PC-9 (cell line): ENCODE measurements around the gene OSBPL10. TPM values are rescaled to one million over a fixed set of nuclear protein-coding genes. Genes with fewer than 3 reads are reported as not detected.

ENCODE experiments used
- BruUV-seq: library from RNA; stranded (reverse); fragments of 400-500 nt; replicated peaks from 2 replicates; lab custom pipeline; 2021; lab: Mats Ljungman, UMichigan
- CTCF ChIA-PET: fragments of 300-600 bp; sonication (Branson Sonifier 250); formaldehyde crosslinking; loops from one replicate; lab custom pipeline; 2022; ENCODE audit warnings: antibody characterized with exemption; lab: Charles Lee
- POLR2A ChIA-PET: fragments of 300-600 bp; sonication (Branson Sonifier 250); formaldehyde crosslinking; loops from one replicate; lab custom pipeline; 2022; ENCODE audit warnings: antibody characterized with exemption; ENCODE audit not compliant: unreplicated experiment; lab: Charles Lee
- DNase-seq, 2 experiments: peaks; one replicate each; pipeline versions ENCODE4 v3.0.0 to v3.0.0-alpha.2; 2015 to 2022; ENCODE audit warnings: mixed read lengths in 1 of 2
- H2AFZ ChIP-seq: fragments of 200-600 bp; sonication (generic); 2 replicates; pipeline ENCODE4 v1.8.1; 2017; ENCODE audit warnings: antibody characterized with exemption
- H3F3A ChIP-seq: fragments of 200-600 bp; sonication (generic); 2 replicates; pipeline ENCODE4 v1.8.1; 2017; ENCODE audit warnings: antibody characterized with exemption, mild to moderate bottlenecking, low read depth; ENCODE audit not compliant: insufficient read depth
- H3K27ac ChIP-seq: fragments of 200-600 bp; sonication (generic); 2 replicates; pipeline ENCODE4 v1.6.1; 2016; ENCODE audit warnings: mixed run types
- H3K27me3 ChIP-seq: fragments of 200-600 bp; sonication (generic); 2 replicates; pipeline ENCODE4 v1.6.1; 2016; ENCODE audit warnings: low read depth, mixed run types; ENCODE audit not compliant: insufficient read depth
- H3K36me3 ChIP-seq: fragments of 200-600 bp; sonication (generic); 2 replicates; pipeline ENCODE4 v1.6.1; 2016; ENCODE audit warnings: low read depth, mixed run types
- H3K4me1 ChIP-seq: fragments of 200-600 bp; sonication (generic); replicated peaks from 2 replicates; pipeline ENCODE4 v1.6.1; 2016; ENCODE audit warnings: mixed run types; ENCODE audit not compliant: insufficient read depth
- H3K4me2 ChIP-seq: fragments of 200-600 bp; sonication (generic); 2 replicates; pipeline ENCODE4 v1.6.1; 2017; ENCODE audit warnings: mixed run types
- H3K4me3 ChIP-seq: fragments of 200-600 bp; sonication (generic); 2 replicates; pipeline ENCODE4 v1.6.1; 2016; ENCODE audit warnings: mixed run types
- H3K79me2 ChIP-seq: fragments of 200-600 bp; sonication (generic); 2 replicates; pipeline ENCODE4 v1.6.1; 2017; ENCODE audit warnings: low read depth, mixed run types
- H3K9me2 ChIP-seq: fragments of 200-600 bp; sonication (generic); 2 replicates; pipeline ENCODE4 v1.8.1; 2017; ENCODE audit warnings: mild to moderate bottlenecking; ENCODE audit not compliant: insufficient read depth
- H3K9me3 ChIP-seq: fragments of 200-600 bp; sonication (generic); 2 replicates; pipeline ENCODE4 v1.8.1; 2016; ENCODE audit warnings: low read depth; ENCODE audit not compliant: insufficient read depth
- H4K20me1 ChIP-seq: fragments of 200-600 bp; sonication (generic); 2 replicates; pipeline ENCODE4 v1.8.1; 2017; ENCODE audit not compliant: insufficient read depth
- CTCF ChIP-seq: fragments of 200-600 bp; sonication (generic); conservative IDR thresholded peaks from 2 replicates; pipeline ENCODE4 v1.6.1; 2017; ENCODE audit warnings: mixed run types, antibody characterized with exemption, mild to moderate bottlenecking, moderate library complexity
- EZH2 ChIP-seq: fragments of 200-600 bp; sonication (generic); IDR thresholded peaks from 2 replicates; pipeline ENCODE4 v1.8.0; 2017; ENCODE audit warnings: antibody characterized with exemption, low read depth
- intact Hi-C: fragments of 100-400 bp; cut with micrococcal nuclease; formaldehyde crosslinking; loops from one replicate; pipeline ENCODE4 v1.10.0; 2022; ENCODE audit not compliant: unreplicated experiment
- total RNA-seq: library from RNA; stranded (reverse); gene quantifications from 2 replicates; pipeline ENCODE4 v1.2.3, GENCODE V29; 2021

OSBPL10 gene
- total RNA-seq, 1 experiment from 2014 or later: 42.0 TPM

GRCh38 chr3:31687020-31687802 is 293.9 kb downstream of the OSBPL10 start:
- CTCF ChIA-PET: no interaction called here
- Histone ChIP-seq H3K4me2 (no peak overlapping the region), H3K9me2 (no peaks in the 10 kb centered on the region), H3K79me2 (no peaks in the 10 kb centered on the region), H3F3A (no peaks in the 10 kb centered on the region), H3K27me3 (no peaks in the 10 kb centered on the region), H4K20me1 (no peaks in the 10 kb centered on the region), H2AFZ (no peak overlapping the region), H3K36me3 (no peaks in the 10 kb centered on the region), H3K4me3 (no peak overlapping the region), H3K9me3 (no peaks in the 10 kb centered on the region), H3K4me1 (no peaks in the 10 kb centered on the region), H3K27ac (no peak overlapping the region)
- TF ChIP-seq CTCF (0 out of 2 replicates have a peak, but pooled peaks have one; percentile 21), EZH2 (no peak)
- DNase-seq: no peak
- POLR2A ChIA-PET: no interaction called here
- BruUV-seq: no TSS peak
- intact Hi-C loops: no loop called here

GRCh38 chr3:31680072-31680870 is 300.8 kb downstream of the OSBPL10 start:
- no peaks in the 10 kb centered on the region for H3K4me1 ChIP-seq
- H3K4me3 ChIP-seq: no peak overlapping the region
- POLR2A ChIA-PET: interaction anchor here (0.6 kb wide), 1 partner anchor 44 kb away, joined by 3 read pairs; no protein-coding TSS in a partner anchor
- H3K27me3 ChIP-seq: no peaks in the 10 kb centered on the region
- no peak overlapping the region for H2AFZ ChIP-seq
- no TSS peak for BruUV-seq
- intact Hi-C loops: no loop called here
- no peaks in the 10 kb centered on the region for H3K9me2 ChIP-seq
- CTCF ChIA-PET: no interaction called here
- no peak overlapping the region for H3K4me2 ChIP-seq
- no peaks in the 10 kb centered on the region for H3F3A ChIP-seq
- TF ChIP-seq EZH2: no peak
- TF ChIP-seq CTCF: no peak
- H3K27ac ChIP-seq: no peak overlapping the region
- no peaks in the 10 kb centered on the region for H3K9me3 ChIP-seq
- no peaks in the 10 kb centered on the region for H3K79me2 ChIP-seq
- no peaks in the 10 kb centered on the region for H4K20me1 ChIP-seq
- DNase-seq: no peak
- no peaks in the 10 kb centered on the region for H3K36me3 ChIP-seq

GRCh38 chr3:31676556-31676955 is 304.5 kb downstream of the OSBPL10 start:
- CTCF ChIA-PET: no interaction called here
- Histone ChIP-seq H3K27me3 (no peaks in the 10 kb centered on the region), H3K4me2 (no peak overlapping the region), H3K79me2 (no peaks in the 10 kb centered on the region), H3K27ac (no peak overlapping the region), H4K20me1 (no peaks in the 10 kb centered on the region), H3K9me2 (no peaks in the 10 kb centered on the region), H2AFZ (no peak overlapping the region), H3F3A (no peaks in the 10 kb centered on the region), H3K9me3 (no peaks in the 10 kb centered on the region), H3K4me1 (no peaks in the 10 kb centered on the region), H3K36me3 (no peaks in the 10 kb centered on the region), H3K4me3 (no peak overlapping the region)
- TF ChIP-seq EZH2: no peak
- no peak for TF ChIP-seq CTCF
- intact Hi-C loops: no loop called here
- no TSS peak for BruUV-seq
- no peak for DNase-seq
- POLR2A ChIA-PET: no interaction called here
